Mammary epithelial cell (primary cell): ENCODE results near the gene MTG2.

Experiments used
- CTCF ChIP-seq, 2 donors: IDR thresholded peaks in 1 of 2; conservative IDR thresholded peaks in 1 of 2; 2 replicates each; pipeline ENCODE4 v1.5.1; 2011 to 2012; ENCODE audit warnings: inconsistent platforms in 2 of 2, low read length in 2 of 2, mild to moderate bottlenecking in 2 of 2, control low read depth in 1 of 2, low read depth in 1 of 2; ENCODE audit not compliant: insufficient read depth in 1 of 2; ENCODE audit errors: extremely low read depth in 1 of 2
- EZH2 ChIP-seq: IDR thresholded peaks from 2 replicates; pipeline ENCODE4 v1.6.1; 2012; ENCODE audit warnings: low read length, inconsistent platforms, borderline replicate concordance

GRCh38 chr20:62175711-62176110 lies 7.1 kb upstream of the MTG2 start:
- no peak for TF ChIP-seq CTCF (conservative IDR thresholded peaks at IDR 0.05 in 1 of 2, IDR thresholded peaks at IDR 0.05 in 1 of 2; ENCODE audit: extremely low read depth in 1 of 2, insufficient read depth in 1 of 2, low read depth in 1 of 2, low read length in 2 of 2)
- TF ChIP-seq EZH2 = no peak
